A549 (cell line): ENCODE measurements around the gene YDJC. TPM values are rescaled to one million over a fixed set of nuclear protein-coding genes. Genes with fewer than 3 reads are reported as not detected.

Source experiments
- ATAC-seq, 2 experiments: fragments of 200-7000 bp in 1 of 2; fragments of >200 bp in 1 of 2; cut with Nextera tagmentation in 1 of 2; cut with Tn5 transposase in 1 of 2; 3 replicates each; pipeline versions ENCODE4 v1.8.0 to v1.9.1; 2018 to 2020; ENCODE audit warnings: mild to moderate bottlenecking in 1 of 2, moderate library complexity in 1 of 2
- CTCF ChIA-PET: fragments of 300-600 bp; sonication (Branson Sonifier 250); formaldehyde crosslinking; extraction: SDS; loops from one replicate; lab custom pipeline; 2021; ENCODE audit warnings: antibody characterized with exemption, inconsistent platforms; lab: Yijun Ruan, JAX
- POLR2A ChIA-PET: fragments of 350-600 bp; formaldehyde crosslinking; extraction: SDS; loops from one replicate; lab custom pipeline; 2021; ENCODE audit warnings: antibody characterized with exemption, inconsistent platforms; lab: Yijun Ruan, JAX
- DNase-seq, 2 experiments: peaks; one replicate each; pipeline versions ENCODE4 v3.0.0 to v3.0.0-alpha.2; 2011 to 2016; ENCODE audit warnings: low read depth in 1 of 2, low spot score in 1 of 2
- FAIRE-seq: peaks from 2 replicates; lab custom pipeline; 2011; peaks lifted over from hg19 to GRCh38; lab: Jason Lieb, UNC
- H3K27ac ChIP-seq, 2 experiments: fragments of >200 bp; sonication (Bioruptor Twin); formaldehyde crosslinking; 3 replicates each; pipeline ENCODE4 v1.5.1; 2016 to 2017
- H3K4me1 ChIP-seq: fragments of >200 bp; sonication (Bioruptor Twin); formaldehyde crosslinking; 3 replicates; pipeline ENCODE4 v1.6.1; 2016
- H3K4me2 ChIP-seq: fragments of >200 bp; sonication (Bioruptor Twin); formaldehyde crosslinking; 3 replicates; pipeline ENCODE4 v1.6.1; 2016
- H3K4me3 ChIP-seq: fragments of >200 bp; sonication (Bioruptor Twin); formaldehyde crosslinking; 3 replicates; pipeline ENCODE4 v1.5.1; 2016
- H3K9me3 ChIP-seq: fragments of >200 bp; sonication (Bioruptor Twin); formaldehyde crosslinking; 3 replicates; pipeline ENCODE4 v1.6.1; 2016
- CBX2 ChIP-seq: fragments of 200-600 bp; sonication (generic); IDR thresholded peaks from 2 replicates; pipeline ENCODE4 v1.6.1; 2016; ENCODE audit warnings: low read depth, mild to moderate bottlenecking, borderline replicate concordance
- E2F6 ChIP-seq: IDR thresholded peaks from 2 replicates; pipeline ENCODE4 v1.6.1; 2012; ENCODE audit warnings: low read depth, borderline replicate concordance
- FOSL2 ChIP-seq, 2 experiments: fragments of 450-650 bp in 1 of 2; fragments of >200 bp in 1 of 2; sonication (Bioruptor Twin) in 1 of 2; formaldehyde crosslinking; IDR thresholded peaks; 2 replicates each; pipeline versions ENCODE4 v1.5.0 to v1.6.1; 2016 to 2020; ENCODE audit warnings: mild to moderate bottlenecking in 1 of 2, moderate library complexity in 1 of 2
- JUN ChIP-seq, 2 experiments: fragments of >200 bp; sonication (Bioruptor Twin); formaldehyde crosslinking; IDR thresholded peaks; 2 replicates in 1 of 2; 3 replicates in 1 of 2; pipeline ENCODE4 v1.6.1; 2016 to 2017
- MYC ChIP-seq: IDR thresholded peaks from 2 replicates; pipeline ENCODE4 v1.6.1; 2012; ENCODE audit warnings: mild to moderate bottlenecking, inconsistent platforms, low read length, improper control_type of control experiment, borderline replicate concordance
- PHF8 ChIP-seq: fragments of 200-600 bp; sonication (generic); IDR thresholded peaks from 2 replicates; pipeline ENCODE4 v1.6.1; 2016; ENCODE audit warnings: low read depth, mild to moderate bottlenecking, antibody characterized with exemption, moderate library complexity, borderline replicate concordance
- POLR2A ChIP-seq: IDR thresholded peaks from 2 replicates; pipeline ENCODE4 v1.6.1; 2012; ENCODE audit warnings: mild to moderate bottlenecking, low read length
- RNF2 ChIP-seq: fragments of 200-600 bp; sonication (generic); IDR thresholded peaks from 2 replicates; pipeline ENCODE4 v1.6.1; 2016; ENCODE audit warnings: low read depth, mild to moderate bottlenecking, antibody characterized with exemption, moderate library complexity, borderline replicate concordance
- ZNF302 ChIP-seq: fragments of 250-450 bp; sonication (Bioruptor Pico); IDR thresholded peaks from 2 replicates; pipeline ENCODE4 v1.9.0; 2021; ENCODE audit warnings: inconsistent platforms, mild to moderate bottlenecking, moderate library complexity
- WGBS: methylation state at CpG from one replicate; pipeline ENCODE4 v1.1.6; 2017; ENCODE audit errors: missing lambda C conversion rate; 5-methylcytosine and 5-hydroxymethylcytosine counted together
- polyA plus RNA-seq, 4 experiments: library from polyadenylated mRNA; depleted of rRNA in 3 of 4; stranded (reverse); fragments of >200 nt; fragmentation: RNase III in 1 of 4; extraction: RNeasy Plus Mini Kit Qiagen cat#74134 plus additional on column Dnase treatment in 1 of 4; gene quantifications; 2 replicates in 3 of 4; 3 replicates in 1 of 4; pipeline ENCODE4 v1.2.3, GENCODE V29; 2011 to 2017
- TF ChIP-seq, protein P1 (sequence below): IDR thresholded peaks from 2 replicates; pipeline ENCODE4 v1.6.1; 2012
- TF ChIP-seq, protein P2 (sequence below): fragments of >200 bp; sonication (Bioruptor Twin); formaldehyde crosslinking; IDR thresholded peaks from 3 replicates; pipeline ENCODE4 v1.6.1; 2016

Gene YDJC
- polyA plus RNA-seq, 2 of the 4 experiments (the other 2 are of a cell fraction), result 24.8 to 28.3 TPM

- Histone ChIP-seq H3K9me3 (no peaks in the 10 kb centered on the region), H3K4me2 (peak overlapping the region; percentile 65), H3K4me3 (peak overlapping the region; percentile 52), H3K4me1 (0 out of 3 replicates have a peak, but pooled peaks cover 4% of the 10 kb centered on the region), H3K27ac (peak overlapping the region; percentile 52 to 88)
- peak; percentile 71 for TF ChIP-seq E2F6
- TF ChIP-seq POLR2A, result peak; percentile 21; the same call in 1 of the 2 replicates
- TF ChIP-seq, protein P1, sequence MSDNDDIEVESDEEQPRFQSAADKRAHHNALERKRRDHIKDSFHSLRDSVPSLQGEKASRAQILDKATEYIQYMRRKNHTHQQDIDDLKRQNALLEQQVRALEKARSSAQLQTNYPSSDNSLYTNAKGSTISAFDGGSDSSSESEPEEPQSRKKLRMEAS, result peak; percentile 65; the same call in 1 of the 2 replicates
- no peak for TF ChIP-seq ZNF302 (CRISPR knock-in tag)
- peak; percentile 18; the same call in 1 of the 2 replicates for TF ChIP-seq PHF8
- TF ChIP-seq, protein P2, sequence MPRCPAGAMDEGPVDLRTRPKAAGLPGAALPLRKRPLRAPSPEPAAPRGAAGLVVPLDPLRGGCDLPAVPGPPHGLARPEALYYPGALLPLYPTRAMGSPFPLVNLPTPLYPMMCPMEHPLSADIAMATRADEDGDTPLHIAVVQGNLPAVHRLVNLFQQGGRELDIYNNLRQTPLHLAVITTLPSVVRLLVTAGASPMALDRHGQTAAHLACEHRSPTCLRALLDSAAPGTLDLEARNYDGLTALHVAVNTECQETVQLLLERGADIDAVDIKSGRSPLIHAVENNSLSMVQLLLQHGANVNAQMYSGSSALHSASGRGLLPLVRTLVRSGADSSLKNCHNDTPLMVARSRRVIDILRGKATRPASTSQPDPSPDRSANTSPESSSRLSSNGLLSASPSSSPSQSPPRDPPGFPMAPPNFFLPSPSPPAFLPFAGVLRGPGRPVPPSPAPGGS, result 0 out of 3 replicates have a peak, but pooled peaks have one; percentile 21
- TF ChIP-seq FOSL2 (IDR thresholded peaks at IDR 0.05), result no peak
- TF ChIP-seq FOSL2 (CRISPR knock-in tag; IDR thresholded peaks at IDR 0.05), result no peak
- ChIA-PET POLR2A (interaction anchor here (0.7 kb wide), 1 partner anchor 9 kb away, joined by 3 read pairs; no protein-coding TSS in a partner anchor), CTCF (interaction anchor here (0.9 to 1.8 kb wide), 4 partner anchors 9 to 14 kb away, joined by 3 to 11 read pairs (median 3); no protein-coding TSS in a partner anchor)
- DNase-seq, result peak; percentile 52 to 75
- FAIRE-seq, result no peak
- ATAC-seq, result peak; percentile 91
- WGBS, result 16% methylated on average over 14 of the region's 79 CpGs
Measured at GRCh38 chr22:21657360-21658032, 27.7 kb upstream of the YDJC start.

- H3K4me1 ChIP-seq, result 0 out of 3 replicates have a peak, but pooled peaks cover 4% of the 10 kb centered on the region
- WGBS, result 47% methylated on average over 17 of the region's 17 CpGs
- POLR2A ChIA-PET, result no interaction called here
- FAIRE-seq, result no peak
- H3K27ac ChIP-seq, result peak overlapping the region; percentile 52 to 88; a peak in 4 of 6 replicates
- peak in 1 of 2 experiments; percentile 28; a peak in 3 of 6 replicates for ATAC-seq
- peak overlapping the region; percentile 65 for H3K4me2 ChIP-seq
- H3K4me3 ChIP-seq, result peak overlapping the region; percentile 52
- no peak for TF ChIP-seq RNF2
- 0 out of 5 replicates have a peak, but pooled peaks of 1 of the 2 experiments have one; percentile 23 for TF ChIP-seq JUN (IDR thresholded peaks at IDR 0.05)
- TF ChIP-seq, all 56 proteins: peak for 1
- no peaks in the 10 kb centered on the region for H3K9me3 ChIP-seq
- CTCF ChIA-PET, result interaction anchor here (1.9 to 2.1 kb wide), 2 partner anchors 10 to 15 kb away, joined by 5 to 9 read pairs; partner anchors contain the start of gene SDF2L1
- no peak for DNase-seq
Measured at GRCh38 chr22:21657020-21657359, 27.2 kb upstream of the YDJC start.

GRCh38 chr22:21652547-21653545 is 23.0 kb upstream of the YDJC start:
- TF ChIP-seq CBX2 (no peak), MYC (0 out of 2 replicates have a peak, but pooled peaks have one; percentile 1)
- POLR2A ChIA-PET, result no interaction called here

More at GRCh38 chr22:21652547-21653545, 23.0 kb upstream of the YDJC start:
- CTCF ChIA-PET, result interaction anchor here (1.3 to 4.0 kb wide), 3 partner anchors 11 to 23 kb away, joined by 5 to 24 read pairs (median 5); partner anchors contain the start of genes PPIL2, SDF2L1 and YDJC
- peak overlapping the region; percentile 84 for H3K4me2 ChIP-seq
- FAIRE-seq (no peak), ATAC-seq (no peak; a peak in 2 of 6 replicates), DNase-seq (no peak)
- peak overlapping the region; percentile 63 to 87 for H3K27ac ChIP-seq
- no peaks in the 10 kb centered on the region for H3K4me1 ChIP-seq
- WGBS, result 52% methylated on average over 29 of the region's 40 CpGs
- peak overlapping the region; percentile 55 for H3K4me3 ChIP-seq
- no peaks in the 10 kb centered on the region for H3K9me3 ChIP-seq
